ENCODE results near the gene CLEC14A. TPM values are rescaled to one million over a fixed set of nuclear protein-coding genes. Genes with fewer than 3 reads are reported as not detected.

CLEC14A gene
- total and polyA plus RNA-seq, 11 donors, result 20.6 to 61.7 (median 31.3) TPM

DNA sequence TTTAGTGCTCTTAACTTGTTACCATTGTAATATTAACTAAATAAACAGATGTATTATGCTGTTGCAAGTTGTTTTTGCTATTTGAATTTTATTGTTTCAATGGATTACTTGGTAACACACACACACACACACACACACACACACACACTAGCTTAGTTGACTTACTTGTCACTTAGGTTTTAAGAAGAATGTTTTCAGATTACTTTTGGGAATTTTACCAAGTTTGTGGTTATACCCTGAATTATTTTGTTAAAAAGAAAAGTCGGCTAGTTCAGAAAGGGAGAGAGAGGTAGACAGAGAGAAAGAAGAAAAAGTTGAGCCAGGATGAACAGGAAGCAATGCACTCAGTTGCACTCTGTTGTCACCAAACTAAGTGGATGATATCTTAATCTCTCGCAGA is 42.9 kb downstream of the CLEC14A start:
- TF ChIP-seq, protein P1, sequence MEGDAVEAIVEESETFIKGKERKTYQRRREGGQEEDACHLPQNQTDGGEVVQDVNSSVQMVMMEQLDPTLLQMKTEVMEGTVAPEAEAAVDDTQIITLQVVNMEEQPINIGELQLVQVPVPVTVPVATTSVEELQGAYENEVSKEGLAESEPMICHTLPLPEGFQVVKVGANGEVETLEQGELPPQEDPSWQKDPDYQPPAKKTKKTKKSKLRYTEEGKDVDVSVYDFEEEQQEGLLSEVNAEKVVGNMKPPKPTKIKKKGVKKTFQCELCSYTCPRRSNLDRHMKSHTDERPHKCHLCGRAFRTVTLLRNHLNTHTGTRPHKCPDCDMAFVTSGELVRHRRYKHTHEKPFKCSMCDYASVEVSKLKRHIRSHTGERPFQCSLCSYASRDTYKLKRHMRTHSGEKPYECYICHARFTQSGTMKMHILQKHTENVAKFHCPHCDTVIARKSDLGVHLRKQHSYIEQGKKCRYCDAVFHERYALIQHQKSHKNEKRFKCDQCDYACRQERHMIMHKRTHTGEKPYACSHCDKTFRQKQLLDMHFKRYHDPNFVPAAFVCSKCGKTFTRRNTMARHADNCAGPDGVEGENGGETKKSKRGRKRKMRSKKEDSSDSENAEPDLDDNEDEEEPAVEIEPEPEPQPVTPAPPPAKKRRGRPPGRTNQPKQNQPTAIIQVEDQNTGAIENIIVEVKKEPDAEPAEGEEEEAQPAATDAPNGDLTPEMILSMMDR (IDR thresholded peaks at IDR 0.05), result no peak
- TF ChIP-seq POLR2A (IDR thresholded peaks at IDR 0.05), result no peak
- peaks cover 0 to 28% (median 5%) of the 10 kb centered on the region in 12 donors for H3K4me1 ChIP-seq
- H3K27ac ChIP-seq, result no peak overlapping the region
- peaks cover 0 to 50% (median 31%) of the 10 kb centered on the region in 9 donors for H3K27me3 ChIP-seq
- H3K9me3 ChIP-seq, result no peaks in the 10 kb centered on the region
- 80 to 83% (median 81%) methylated on average over 2 of the region's 2 CpGs for WGBS, 4 donors
- intact Hi-C loops (cut with DNase I), result loop anchor here in 2 of 10 donors (5.0 kb wide), 2 partner anchors 39 to 44 kb away; partner anchors contain the start of gene CLEC14A (in 1 of the 2)
- DNase-seq (no peak), ATAC-seq (no peak)
- H3K36me3 ChIP-seq, result no peaks in the 10 kb centered on the region
- no peak overlapping the region for H3K4me3 ChIP-seq

DNA sequence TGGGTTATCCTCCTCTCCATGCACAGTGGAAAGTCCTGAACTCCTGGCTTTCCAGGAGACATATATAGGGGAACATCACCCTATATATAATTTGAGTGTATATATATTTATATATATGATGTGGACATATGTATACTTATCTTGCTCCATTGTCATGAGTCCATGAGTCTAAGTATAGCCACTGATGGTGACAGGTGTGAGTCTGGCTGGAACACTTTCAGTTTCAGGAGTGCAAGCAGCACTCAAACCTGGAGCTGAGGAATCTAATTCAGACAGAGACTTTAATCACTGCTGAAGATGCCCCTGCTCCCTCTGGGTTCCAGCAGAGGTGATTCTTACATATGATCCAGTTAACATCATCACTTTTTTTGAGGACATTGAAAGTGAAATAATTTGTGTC is 43.8 kb downstream of the CLEC14A start:
- H3K4me3 ChIP-seq, result peak overlapping the region in 4 of 12 donors; percentile 55 to 61 (median 58)
- H3K36me3 ChIP-seq, result no peaks in the 10 kb centered on the region
- DNase-seq (no peak), ATAC-seq (no peak)
- H3K27me3 ChIP-seq, result peaks cover 0 to 54% (median 34%) of the 10 kb centered on the region in 9 donors
- no peaks in the 10 kb centered on the region for H3K9me3 ChIP-seq
- TF ChIP-seq, protein P1 (IDR thresholded peaks at IDR 0.05), result no peak
- no peak for TF ChIP-seq POLR2A (IDR thresholded peaks at IDR 0.05)
- intact Hi-C loops (cut with DNase I), result loop anchor here in 2 of 10 donors (5.0 kb wide), 2 partner anchors 40 to 45 kb away; partner anchors contain the start of gene CLEC14A (in 1 of the 2)
- peaks cover 0 to 30% (median 5%) of the 10 kb centered on the region in 12 donors for H3K4me1 ChIP-seq
- H3K27ac ChIP-seq, result no peak overlapping the region

DNA sequence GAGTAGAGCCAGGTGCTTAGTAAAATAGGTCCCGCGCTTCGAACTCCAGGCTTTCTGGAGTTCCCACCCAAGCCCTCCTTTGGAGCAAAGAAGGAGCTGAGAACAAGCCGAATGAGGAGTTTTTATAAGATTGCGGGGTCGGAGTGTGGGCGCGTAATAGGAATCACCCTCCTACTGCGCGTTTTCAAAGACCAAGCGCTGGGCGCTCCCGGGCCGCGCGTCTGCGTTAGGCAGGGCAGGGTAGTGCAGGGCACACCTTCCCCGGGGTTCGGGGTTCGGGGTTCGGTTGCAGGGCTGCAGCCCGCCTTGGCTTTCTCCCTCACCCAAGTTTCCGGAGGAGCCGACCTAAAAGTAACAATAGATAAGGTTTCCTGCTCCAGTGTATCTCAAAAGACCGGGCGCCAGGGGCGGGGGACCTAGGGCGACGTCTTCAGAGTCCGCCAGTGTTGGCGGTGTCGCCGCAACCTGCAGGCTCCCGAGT is 44.6 kb downstream of the CLEC14A start:
- peaks cover 0 to 7% (median 0%) of the 10 kb centered on the region in 12 donors for H3K9me3 ChIP-seq
- no peaks in the 10 kb centered on the region for H3K36me3 ChIP-seq
- peaks cover 0 to 55% (median 38%) of the 10 kb centered on the region in 9 donors for H3K27me3 ChIP-seq
- H3K4me3 ChIP-seq, result peak overlapping the region in 11 of 12 donors; percentile 34 to 61 (median 55)
- peaks cover 0 to 30% (median 5%) of the 10 kb centered on the region in 12 donors for H3K4me1 ChIP-seq
- ATAC-seq, result peak in 1 of 4 donors; percentile 33
- TF ChIP-seq, protein P1 (IDR thresholded peaks at IDR 0.05), result no peak
- TF ChIP-seq POLR2A (IDR thresholded peaks at IDR 0.05), result no peak
- peak overlapping the region in 1 of 12 donors; percentile 13 for H3K27ac ChIP-seq
- intact Hi-C loops (cut with DNase I), result loop anchor here in 2 of 10 donors (5.0 kb wide), 2 partner anchors 41 to 46 kb away; partner anchors contain the start of gene CLEC14A (in 1 of the 2)
- 2 to 3% (median 2%) methylated on average over 27 to 34 of the region's 34 CpGs for WGBS, 4 donors
- peak in 1 of 5 donors; percentile 9 for DNase-seq

DNA sequence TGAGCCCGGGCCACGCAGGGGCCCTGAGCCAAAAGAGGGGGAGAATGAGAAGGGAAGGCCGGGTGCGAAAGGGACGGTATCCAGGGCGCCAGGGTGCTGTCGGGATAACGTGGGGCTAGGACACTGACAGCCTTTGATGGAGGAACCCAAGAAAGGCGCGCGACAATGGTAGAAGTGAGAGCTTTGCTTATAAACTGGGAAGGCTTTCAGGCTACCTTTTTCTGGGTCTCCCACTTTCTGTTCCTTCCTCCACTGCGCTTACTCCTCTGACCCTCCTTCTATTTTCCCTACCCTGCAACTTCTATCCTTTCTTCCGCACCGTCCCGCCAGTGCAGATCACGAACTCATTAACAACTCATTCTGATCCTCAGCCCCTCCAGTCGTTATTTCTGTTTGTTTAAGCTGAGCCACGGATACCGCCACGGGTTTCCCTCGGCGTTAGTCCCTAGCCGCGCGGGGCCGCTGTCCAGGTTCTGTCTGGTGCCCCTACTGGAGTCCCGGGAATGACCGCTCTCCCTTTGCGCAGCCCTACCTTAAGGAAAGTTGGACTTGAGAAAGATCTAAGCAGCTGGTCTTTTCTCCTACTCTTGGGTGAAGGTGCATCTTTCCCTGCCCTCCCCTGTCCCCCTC is 45.2 kb downstream of the CLEC14A start:
- peak overlapping the region in 1 of 12 donors; percentile 13 for H3K27ac ChIP-seq
- no peaks in the 10 kb centered on the region for H3K36me3 ChIP-seq
- ATAC-seq (peak; percentile 16 to 74 (median 43)), DNase-seq (peak in 2 of 5 donors; percentile 20 to 29)
- WGBS, 4 donors, result 0 to 2% (median 2%) methylated on average over 29 of the region's 29 CpGs
- H3K9me3 ChIP-seq, result peaks cover 0 to 11% (median 1%) of the 10 kb centered on the region in 12 donors
- H3K4me1 ChIP-seq, result peaks cover 0 to 30% (median 5%) of the 10 kb centered on the region in 12 donors
- peak overlapping the region; percentile 2 to 61 (median 55) for H3K4me3 ChIP-seq
- intact Hi-C loops (cut with DNase I), result loop anchor here in 2 of 10 donors (5.0 kb wide), 2 partner anchors 42 to 47 kb away; partner anchors contain the start of gene CLEC14A (in 1 of the 2)
- H3K27me3 ChIP-seq, result peaks cover 0 to 58% (median 38%) of the 10 kb centered on the region in 9 donors
- TF ChIP-seq, protein P1 (IDR thresholded peaks at IDR 0.05), result peak in 6 of 12 donors; percentile 6 to 43 (median 16)
- TF ChIP-seq POLR2A (IDR thresholded peaks at IDR 0.05), result no peak

Measured in heart left ventricle (tissue), 16 donors.